H9 (cell line): ENCODE results near the gene MED25. TPM values are rescaled to one million over a fixed set of nuclear protein-coding genes. Genes with fewer than 3 reads are reported as not detected.

Source experiments
- DNase-seq: peaks from one replicate; pipeline ENCODE4 v3.0.0-alpha.2; 2017
- H2AFZ ChIP-seq: one replicate; pipeline ENCODE4 v1.6.1; 2013; ENCODE audit warnings: mild to moderate bottlenecking, low read length, control low read depth, moderate library complexity
- H2AK5ac ChIP-seq: 2 replicates; pipeline ENCODE4 v1.6.1; 2013; ENCODE audit warnings: low read length, control low read depth, mixed read lengths; ENCODE audit not compliant: insufficient read length
- H2BK120ac ChIP-seq: one replicate; pipeline ENCODE4 v1.6.1; 2013; ENCODE audit warnings: low read depth, mild to moderate bottlenecking, low read length, control low read depth, inconsistent platforms; ENCODE audit not compliant: poor library complexity, severe bottlenecking
- H2BK12ac ChIP-seq: 2 replicates; pipeline ENCODE4 v1.6.1; 2013; ENCODE audit warnings: low read length, control low read depth, mixed read lengths, low read depth; ENCODE audit not compliant: insufficient read length
- H2BK15ac ChIP-seq: 2 replicates; pipeline ENCODE4 v1.6.1; 2013; ENCODE audit warnings: low read depth, low read length, control low read depth
- H2BK20ac ChIP-seq: one replicate; pipeline ENCODE4 v1.6.1; 2013; ENCODE audit warnings: low read depth, mild to moderate bottlenecking, low read length, control low read depth, inconsistent platforms; ENCODE audit not compliant: poor library complexity, severe bottlenecking
- H2BK5ac ChIP-seq: 2 replicates; pipeline ENCODE4 v1.6.1; 2013; ENCODE audit warnings: low read length, control low read depth, mixed read lengths; ENCODE audit not compliant: insufficient read length
- H3K14ac ChIP-seq: 2 replicates; pipeline ENCODE4 v1.6.1; 2013; ENCODE audit warnings: low read length, control low read depth; ENCODE audit not compliant: insufficient read depth
- H3K18ac ChIP-seq: 2 replicates; pipeline ENCODE4 v1.6.1; 2013; ENCODE audit warnings: low read depth, mild to moderate bottlenecking, mixed read lengths, low read length, control low read depth; ENCODE audit not compliant: insufficient read length
- H3K23ac ChIP-seq: 2 replicates; pipeline ENCODE4 v1.6.1; 2013; ENCODE audit warnings: low read length, control low read depth, mixed read lengths, low read depth; ENCODE audit not compliant: insufficient read length
- H3K23me2 ChIP-seq: 2 replicates; pipeline ENCODE4 v1.6.1; 2013; ENCODE audit warnings: low read depth, mild to moderate bottlenecking, mixed read lengths, low read length, control low read depth; ENCODE audit not compliant: insufficient read length, poor library complexity, severe bottlenecking
- H3K27ac ChIP-seq: 2 replicates; pipeline ENCODE4 v1.5.1; 2013; ENCODE audit warnings: low read length, control low read depth, mixed read lengths, low read depth; ENCODE audit not compliant: insufficient read length
- H3K27me3 ChIP-seq: 2 replicates; pipeline ENCODE4 v1.6.1; 2013; ENCODE audit warnings: low read length, control low read depth, inconsistent platforms; ENCODE audit not compliant: insufficient read depth
- H3K4ac ChIP-seq: 2 replicates; pipeline ENCODE4 v1.6.1; 2013; ENCODE audit warnings: low read depth, mild to moderate bottlenecking, control low read depth, inconsistent platforms, low read length, moderate library complexity
- H3K4me1 ChIP-seq: 2 replicates; pipeline ENCODE4 v1.6.1; 2013; ENCODE audit warnings: low read length, control low read depth, inconsistent platforms; ENCODE audit not compliant: insufficient read depth
- H3K4me2 ChIP-seq: 2 replicates; pipeline ENCODE4 v1.6.1; 2013; ENCODE audit warnings: low read length, control low read depth, mixed read lengths; ENCODE audit not compliant: insufficient read length, insufficient read depth
- H3K56ac ChIP-seq: 2 replicates; pipeline ENCODE4 v1.6.1; 2013; ENCODE audit warnings: low read depth, mild to moderate bottlenecking, mixed read lengths, low read length, control low read depth; ENCODE audit not compliant: insufficient read length
- H3K79me1 ChIP-seq: 2 replicates; pipeline ENCODE4 v1.6.1; 2013; ENCODE audit warnings: low read depth, mild to moderate bottlenecking, moderate library complexity, low read length, control low read depth, inconsistent platforms; ENCODE audit not compliant: insufficient read depth, poor library complexity, severe bottlenecking
- H3K79me2 ChIP-seq: 2 replicates; pipeline ENCODE4 v1.6.1; 2013; ENCODE audit warnings: low read length, control low read depth, inconsistent platforms; ENCODE audit not compliant: insufficient read depth
- H3K9ac ChIP-seq: 2 replicates; pipeline ENCODE4 v1.6.1; 2013; ENCODE audit warnings: low read length, control low read depth, mixed read lengths; ENCODE audit not compliant: insufficient read length; ENCODE audit errors: extremely low read depth
- H3K9me3 ChIP-seq: one replicate; pipeline ENCODE4 v1.6.1; 2013; ENCODE audit warnings: low read depth, low read length, inconsistent platforms; ENCODE audit not compliant: control insufficient read depth
- H3T11ph ChIP-seq: one replicate; pipeline ENCODE4 v1.6.1; 2013; ENCODE audit warnings: mild to moderate bottlenecking, low read length, control low read depth, inconsistent platforms
- H4K20me1 ChIP-seq: one replicate; pipeline ENCODE4 v1.6.1; 2013; ENCODE audit not compliant: control insufficient read depth, insufficient read length, insufficient read depth
- H4K5ac ChIP-seq: 2 replicates; pipeline ENCODE4 v1.6.1; 2013; ENCODE audit warnings: low read depth, mild to moderate bottlenecking, mixed read lengths, low read length, control low read depth; ENCODE audit not compliant: insufficient read length
- H4K8ac ChIP-seq: replicated peaks from 2 replicates; pipeline ENCODE4 v1.6.1; 2013; ENCODE audit warnings: low read length, control low read depth, mixed read lengths, low read depth; ENCODE audit not compliant: insufficient read length
- H4K91ac ChIP-seq: 2 replicates; pipeline ENCODE4 v1.6.1; 2013; ENCODE audit warnings: low read depth, mild to moderate bottlenecking, moderate library complexity, mixed read lengths, low read length, control low read depth; ENCODE audit not compliant: insufficient read length
- H3K27ac Mint-ChIP-seq, 3 experiments: 2 replicates in 2 of 3; 3 replicates in 1 of 3; pipeline ENCODE4 v1.8.0; 2020 to 2021; ENCODE audit warnings: mixed read lengths in 3 of 3, mild to moderate bottlenecking in 1 of 3, moderate library complexity in 1 of 3
- H3K27me3 Mint-ChIP-seq: 2 replicates; pipeline ENCODE4 v1.8.0; 2021; ENCODE audit warnings: low read depth, mild to moderate bottlenecking, moderate library complexity, mixed read lengths
- H3K36me3 Mint-ChIP-seq, 3 experiments: 2 replicates in 2 of 3; 3 replicates in 1 of 3; pipeline ENCODE4 v1.8.0; 2020 to 2021; ENCODE audit warnings: low read depth in 3 of 3, mixed read lengths in 3 of 3; ENCODE audit not compliant: insufficient read depth in 1 of 3
- H3K4me1 Mint-ChIP-seq, 2 experiments: 2 replicates each; pipeline ENCODE4 v1.8.0; 2020; ENCODE audit warnings: mixed read lengths in 2 of 2
- H3K4me3 Mint-ChIP-seq, 2 experiments: 2 replicates in 1 of 2; 3 replicates in 1 of 2; pipeline ENCODE4 v1.8.0; 2020 to 2021; ENCODE audit warnings: mild to moderate bottlenecking in 2 of 2, mixed read lengths in 2 of 2, moderate library complexity in 1 of 2
- H3K9me3 Mint-ChIP-seq, 2 experiments: 2 replicates in 1 of 2; 3 replicates in 1 of 2; pipeline ENCODE4 v1.8.0; 2020; ENCODE audit warnings: mild to moderate bottlenecking in 2 of 2, mixed read lengths in 2 of 2, moderate library complexity in 1 of 2
- CTCF ChIP-seq: fragments of 200-600 bp; sonication (generic); conservative IDR thresholded peaks from 3 replicates; pipeline ENCODE4 v1.8.0; 2021; ENCODE audit warnings: antibody characterized with exemption, mild to moderate bottlenecking
- WGBS: extraction: QIAGEN DNeasy Blood & Tissue Kit; methylation state at CpG from one replicate; pipeline ENCODE4 v1.1.7; 2013; ENCODE audit warnings: missing lambda C conversion rate, low lambda C conversion rate, mixed read lengths; ENCODE audit not compliant: insufficient read length; ENCODE audit errors: extremely low coverage; 5-methylcytosine and 5-hydroxymethylcytosine counted together
- total RNA-seq: library from RNA; stranded (reverse); gene quantifications from 2 replicates; pipeline ENCODE4 v1.2.1, GENCODE V29; 2021

The MED25 gene
- total RNA-seq, 1 experiment from 2014 or later, result 77.5 TPM

GRCh38 chr19:49881672-49882394, 63.7 kb downstream of the MED25 start:
- WGBS, result no CpG with 5 or more reads among the region's 31 CpGs

More at GRCh38 chr19:49881672-49882394, 63.7 kb downstream of the MED25 start:
- Mint-ChIP-seq H3K36me3 (peaks cover 56 to 71% (median 71%) of the 10 kb centered on the region in 3 experiments), H3K27ac (peak overlapping the region in 1 of 3 experiments; percentile 52; a peak in 1 of 7 replicates), H3K4me3 (no peak overlapping the region), H3K4me1 (peaks cover 11 to 16% of the 10 kb centered on the region in 2 experiments), H3K9me3 (no peaks in the 10 kb centered on the region), H3K27me3 (no peaks in the 10 kb centered on the region)
- Histone ChIP-seq H3K4me2 (no peak overlapping the region), H2AK5ac (no peak overlapping the region), H3K79me1 (no peaks in the 10 kb centered on the region), H3K9me3 (no peaks in the 10 kb centered on the region), H3T11ph (no peak overlapping the region), H4K91ac (no peak overlapping the region), H3K9ac (no peak overlapping the region), H3K14ac (no peak overlapping the region), H2BK5ac (no peak overlapping the region), H2BK15ac (no peak overlapping the region), H3K79me2 (no peaks in the 10 kb centered on the region), H2BK120ac (no peak overlapping the region), H3K27ac (no peak overlapping the region), H3K4me1 (no peaks in the 10 kb centered on the region), H2BK12ac (no peak overlapping the region), H3K27me3 (no peaks in the 10 kb centered on the region), H3K4ac (no peak overlapping the region), H3K56ac (no peak overlapping the region), H3K18ac (no peak overlapping the region), H2BK20ac (no peak overlapping the region), H4K20me1 (no peaks in the 10 kb centered on the region), H4K8ac (no peak overlapping the region), H3K23me2 (peaks cover 6% of the 10 kb centered on the region), H4K5ac (no peak overlapping the region), H2AFZ (no peak overlapping the region), H3K23ac (no peak overlapping the region)
- no peak for TF ChIP-seq CTCF
- DNase-seq, result no peak
